ENCODE measurements around the gene NPHP4. TPM values are rescaled to one million over a fixed set of nuclear protein-coding genes. Genes with fewer than 3 reads are reported as not detected.

NPHP4 gene
- total RNA-seq, 1 experiment from 2014 or later, result 18.8 TPM

DNA sequence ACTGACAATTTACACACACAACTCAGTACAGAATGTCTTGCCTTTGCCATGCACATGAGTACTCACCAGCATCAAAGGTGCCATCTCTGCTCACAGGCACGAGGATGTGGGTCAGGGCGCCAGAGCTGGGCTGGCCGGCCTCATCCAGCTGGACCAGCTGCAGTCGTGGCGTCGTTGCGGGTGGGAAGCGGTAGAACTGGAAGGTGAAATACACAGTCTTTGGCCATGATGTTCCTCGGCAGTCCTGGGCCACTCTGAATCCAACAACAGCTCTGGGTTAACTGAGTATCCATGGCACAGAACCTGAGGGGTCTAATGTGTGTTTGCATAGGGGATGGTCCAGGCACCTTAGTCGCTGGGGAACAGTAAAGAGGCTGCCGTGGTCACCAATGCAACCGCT lies 87.7 kb downstream of the NPHP4 start:
- TF ChIP-seq, protein P1, sequence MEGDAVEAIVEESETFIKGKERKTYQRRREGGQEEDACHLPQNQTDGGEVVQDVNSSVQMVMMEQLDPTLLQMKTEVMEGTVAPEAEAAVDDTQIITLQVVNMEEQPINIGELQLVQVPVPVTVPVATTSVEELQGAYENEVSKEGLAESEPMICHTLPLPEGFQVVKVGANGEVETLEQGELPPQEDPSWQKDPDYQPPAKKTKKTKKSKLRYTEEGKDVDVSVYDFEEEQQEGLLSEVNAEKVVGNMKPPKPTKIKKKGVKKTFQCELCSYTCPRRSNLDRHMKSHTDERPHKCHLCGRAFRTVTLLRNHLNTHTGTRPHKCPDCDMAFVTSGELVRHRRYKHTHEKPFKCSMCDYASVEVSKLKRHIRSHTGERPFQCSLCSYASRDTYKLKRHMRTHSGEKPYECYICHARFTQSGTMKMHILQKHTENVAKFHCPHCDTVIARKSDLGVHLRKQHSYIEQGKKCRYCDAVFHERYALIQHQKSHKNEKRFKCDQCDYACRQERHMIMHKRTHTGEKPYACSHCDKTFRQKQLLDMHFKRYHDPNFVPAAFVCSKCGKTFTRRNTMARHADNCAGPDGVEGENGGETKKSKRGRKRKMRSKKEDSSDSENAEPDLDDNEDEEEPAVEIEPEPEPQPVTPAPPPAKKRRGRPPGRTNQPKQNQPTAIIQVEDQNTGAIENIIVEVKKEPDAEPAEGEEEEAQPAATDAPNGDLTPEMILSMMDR (conservative IDR thresholded peaks at IDR 0.05; ENCODE audit: low read depth, low read length), result no peak
- TF ChIP-seq EZH2 (IDR thresholded peaks at IDR 0.05; ENCODE audit: low read length, unreplicated experiment) (no peak), EZH2phosphoT487 (IDR thresholded peaks at IDR 0.05; ENCODE audit: borderline replicate concordance, low read length) (no peak)
- no peak overlapping the region for H2AFZ ChIP-seq (ENCODE audit: low read length)
- no peak overlapping the region for H3K4me2 ChIP-seq (ENCODE audit: low read length)
- POLR2A ChIA-PET (ENCODE audit: unreplicated experiment), result no interaction called here
- no peaks in the 10 kb centered on the region for H4K20me1 ChIP-seq (ENCODE audit: low read length)
- no peaks in the 10 kb centered on the region for H3K9me2 ChIP-seq (replicated peaks; ENCODE audit: low read length)
- ATAC-seq (no peak), DNase-seq (no peak)
- H3K27me3 ChIP-seq (ENCODE audit: low read length), result no peaks in the 10 kb centered on the region
- intact Hi-C loops (cut with micrococcal nuclease), result no loop called here
- no peaks in the 10 kb centered on the region for H3K4me1 ChIP-seq (ENCODE audit: insufficient read depth, low read length)
- peaks cover 5% of the 10 kb centered on the region; the same call in 1 of the 2 replicates for H3K36me3 ChIP-seq (ENCODE audit: low read depth, low read length)
- H3K4me3 ChIP-seq (ENCODE audit: low read length), result no peak overlapping the region
- H3K79me2 ChIP-seq (ENCODE audit: low read length), result no peaks in the 10 kb centered on the region
- H3F3A ChIP-seq (ENCODE audit: low read length, unreplicated experiment), result no peaks in the 10 kb centered on the region
- BruUV-seq (replicated peaks), result no TSS peak
- no peak overlapping the region for H3K9ac ChIP-seq (ENCODE audit: low read length)
- CTCF ChIA-PET, result no interaction called here
- no peak overlapping the region for H3K27ac ChIP-seq (ENCODE audit: low read length)
- H3K9me3 ChIP-seq (ENCODE audit: low read length), result no peaks in the 10 kb centered on the region

DNA sequence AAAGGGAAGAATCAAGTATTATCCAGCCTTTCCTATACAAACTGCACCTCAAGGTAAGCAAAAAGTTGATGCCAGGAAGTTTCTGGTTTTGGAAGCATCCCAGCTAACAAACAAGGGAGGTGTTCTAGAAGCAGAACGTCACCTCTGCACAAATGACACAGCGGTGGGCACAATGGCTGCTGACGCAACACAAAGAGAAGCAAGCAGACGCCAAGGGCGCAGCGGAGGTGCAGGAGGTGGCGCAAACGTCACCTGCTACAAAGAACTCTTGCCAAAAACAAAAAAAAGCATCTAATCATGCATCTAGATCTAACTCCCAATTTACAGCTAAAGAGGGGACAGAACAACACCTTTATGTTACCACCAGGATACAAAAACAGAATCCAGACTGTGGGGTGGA lies 88.5 kb downstream of the NPHP4 start:
- Histone ChIP-seq H3K36me3 (ENCODE audit: low read depth, low read length) (peaks cover 5% of the 10 kb centered on the region; the same call in 1 of the 2 replicates), H3K27me3 (ENCODE audit: low read length) (no peaks in the 10 kb centered on the region), H3K9ac (ENCODE audit: low read length) (no peak overlapping the region), H2AFZ (ENCODE audit: low read length) (no peak overlapping the region), H3K9me3 (ENCODE audit: low read length) (no peaks in the 10 kb centered on the region), H3F3A (ENCODE audit: low read length, unreplicated experiment) (no peaks in the 10 kb centered on the region), H3K4me2 (ENCODE audit: low read length) (no peak overlapping the region), H3K9me2 (replicated peaks; ENCODE audit: low read length) (no peaks in the 10 kb centered on the region), H3K79me2 (ENCODE audit: low read length) (no peaks in the 10 kb centered on the region), H3K27ac (ENCODE audit: low read length) (no peak overlapping the region), H3K4me3 (ENCODE audit: low read length) (no peak overlapping the region), H4K20me1 (ENCODE audit: low read length) (no peaks in the 10 kb centered on the region), H3K4me1 (ENCODE audit: insufficient read depth, low read length) (no peaks in the 10 kb centered on the region)
- ChIA-PET POLR2A (ENCODE audit: unreplicated experiment) (no interaction called here), CTCF (no interaction called here)
- ATAC-seq (no peak), DNase-seq (no peak)
- no TSS peak for BruUV-seq (replicated peaks)
- TF ChIP-seq EZH2phosphoT487 (IDR thresholded peaks at IDR 0.05; ENCODE audit: borderline replicate concordance, low read length) (no peak), EZH2 (IDR thresholded peaks at IDR 0.05; ENCODE audit: low read length, unreplicated experiment) (no peak)
- TF ChIP-seq, protein P1 (conservative IDR thresholded peaks at IDR 0.05; ENCODE audit: low read depth, low read length), result no peak
- intact Hi-C loops (cut with micrococcal nuclease), result no loop called here

DNA sequence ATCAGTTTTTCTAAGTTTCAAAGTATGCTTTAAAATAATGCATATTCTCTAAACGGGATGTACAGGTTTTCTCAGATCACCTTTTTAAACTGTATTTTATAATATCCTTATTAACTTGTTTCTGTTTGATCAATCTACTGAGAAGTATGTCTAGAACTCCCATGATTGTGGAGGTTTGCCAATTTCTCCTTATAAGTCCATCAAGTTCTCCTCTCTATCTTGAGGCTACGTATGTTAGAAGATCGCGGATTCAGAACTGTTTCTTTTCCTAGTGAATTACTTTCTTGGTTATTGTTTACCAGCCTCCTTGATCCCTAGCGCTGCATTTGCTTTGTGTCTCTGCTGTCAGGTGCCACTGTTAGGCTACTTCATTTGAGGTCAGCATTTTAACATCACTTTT lies 89.2 kb downstream of the NPHP4 start:
- no peak for TF ChIP-seq EZH2 (IDR thresholded peaks at IDR 0.05; ENCODE audit: low read length, unreplicated experiment)
- TF ChIP-seq EZH2phosphoT487 (IDR thresholded peaks at IDR 0.05; ENCODE audit: borderline replicate concordance, low read length), result no peak
- ATAC-seq, result no peak
- CTCF ChIA-PET, result no interaction called here

More for the DNA sequence above, 89.2 kb downstream of the NPHP4 start:
- Histone ChIP-seq H3F3A (ENCODE audit: low read length, unreplicated experiment) (no peaks in the 10 kb centered on the region), H3K27ac (ENCODE audit: low read length) (no peak overlapping the region), H3K4me2 (ENCODE audit: low read length) (no peak overlapping the region), H3K36me3 (ENCODE audit: low read depth, low read length) (peaks cover 5% of the 10 kb centered on the region; the same call in 1 of the 2 replicates), H3K9ac (ENCODE audit: low read length) (no peak overlapping the region), H3K4me3 (ENCODE audit: low read length) (no peak overlapping the region), H3K4me1 (ENCODE audit: insufficient read depth, low read length) (no peaks in the 10 kb centered on the region), H3K27me3 (ENCODE audit: low read length) (no peaks in the 10 kb centered on the region), H3K9me2 (replicated peaks; ENCODE audit: low read length) (no peaks in the 10 kb centered on the region), H3K9me3 (ENCODE audit: low read length) (no peaks in the 10 kb centered on the region), H3K79me2 (ENCODE audit: low read length) (no peaks in the 10 kb centered on the region), H2AFZ (ENCODE audit: low read length) (no peak overlapping the region), H4K20me1 (ENCODE audit: low read length) (no peaks in the 10 kb centered on the region)
- no TSS peak for BruUV-seq (replicated peaks)
- intact Hi-C loops (cut with micrococcal nuclease), result no loop called here
- DNase-seq, result no peak
- POLR2A ChIA-PET (ENCODE audit: unreplicated experiment), result no interaction called here
